ENCODE data around the gene ABHD2.
"Not testable (repeated sequence)": the region's sequence is repeated elsewhere in the genome, so short reads cannot be mapped to it uniquely, and the experiment has no call there.

DNA sequence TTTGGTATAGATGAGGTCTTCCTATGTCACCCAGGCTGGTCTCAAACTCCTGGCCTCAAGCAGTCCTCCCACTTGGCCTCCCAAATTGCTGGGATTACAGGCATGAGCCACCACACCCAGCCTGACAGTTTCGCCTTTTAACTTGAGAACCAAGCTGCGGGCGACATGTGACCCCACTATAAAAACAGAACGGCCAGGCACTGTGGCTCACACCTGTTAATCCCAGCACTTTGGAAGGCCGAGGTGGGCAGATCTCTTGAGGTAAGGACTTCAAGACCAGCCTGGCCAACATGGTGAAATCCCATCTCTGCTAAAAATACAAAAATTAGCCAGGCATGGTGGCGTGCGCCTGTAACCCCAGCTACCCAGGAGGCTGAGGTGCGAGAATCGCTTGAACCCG is 52.9 kb downstream of the ABHD2 start:
- TF ChIP-seq, protein P1, sequence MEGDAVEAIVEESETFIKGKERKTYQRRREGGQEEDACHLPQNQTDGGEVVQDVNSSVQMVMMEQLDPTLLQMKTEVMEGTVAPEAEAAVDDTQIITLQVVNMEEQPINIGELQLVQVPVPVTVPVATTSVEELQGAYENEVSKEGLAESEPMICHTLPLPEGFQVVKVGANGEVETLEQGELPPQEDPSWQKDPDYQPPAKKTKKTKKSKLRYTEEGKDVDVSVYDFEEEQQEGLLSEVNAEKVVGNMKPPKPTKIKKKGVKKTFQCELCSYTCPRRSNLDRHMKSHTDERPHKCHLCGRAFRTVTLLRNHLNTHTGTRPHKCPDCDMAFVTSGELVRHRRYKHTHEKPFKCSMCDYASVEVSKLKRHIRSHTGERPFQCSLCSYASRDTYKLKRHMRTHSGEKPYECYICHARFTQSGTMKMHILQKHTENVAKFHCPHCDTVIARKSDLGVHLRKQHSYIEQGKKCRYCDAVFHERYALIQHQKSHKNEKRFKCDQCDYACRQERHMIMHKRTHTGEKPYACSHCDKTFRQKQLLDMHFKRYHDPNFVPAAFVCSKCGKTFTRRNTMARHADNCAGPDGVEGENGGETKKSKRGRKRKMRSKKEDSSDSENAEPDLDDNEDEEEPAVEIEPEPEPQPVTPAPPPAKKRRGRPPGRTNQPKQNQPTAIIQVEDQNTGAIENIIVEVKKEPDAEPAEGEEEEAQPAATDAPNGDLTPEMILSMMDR (IDR thresholded peaks at IDR 0.05; ENCODE audit: extremely low read depth in 1 of 2, insufficient read depth in 1 of 2, low read depth in 1 of 2, low read length in 2 of 2), result not testable (repeated sequence)
- not testable (repeated sequence) for TF ChIP-seq FOS (IDR thresholded peaks at IDR 0.05; ENCODE audit: borderline replicate concordance, insufficient read depth, low read length)

Measured in endothelial cell of umbilical vein (primary cell).